ENCODE measurements around the gene GPR17.

The GPR17 gene

GRCh38 chr2:127670055-127670956 is 24.4 kb downstream of the GPR17 start:
- TF ChIP-seq CTCF (IDR thresholded peaks at IDR 0.05; ENCODE audit: low read depth, low read length) (no peak), EZH2phosphoT487 (IDR thresholded peaks at IDR 0.05; ENCODE audit: low read depth) (no peak)
- Histone ChIP-seq H4K20me1 (ENCODE audit: insufficient read depth, low read length) (no peaks in the 10 kb centered on the region), H3K27me3 (ENCODE audit: low read depth, low read length) (peaks cover 24% of the 10 kb centered on the region), H3K9me3 (ENCODE audit: insufficient read depth, low read length) (no peaks in the 10 kb centered on the region), H3K4me1 (ENCODE audit: low read length) (no peaks in the 10 kb centered on the region), H3K4me3 (ENCODE audit: low read length) (no peak overlapping the region), H3K9ac (ENCODE audit: low read length) (no peak overlapping the region), H2AFZ (ENCODE audit: low read depth, low read length) (no peak overlapping the region), H3K4me2 (ENCODE audit: low read length) (no peak overlapping the region), H3K36me3 (replicated peaks; ENCODE audit: low read depth, low read length) (no peaks in the 10 kb centered on the region), H3K27ac (ENCODE audit: low read length) (no peak overlapping the region), H3K79me2 (ENCODE audit: low read length) (no peaks in the 10 kb centered on the region)

GRCh38 chr2:127670957-127671290 is 25.0 kb downstream of the GPR17 start:
- Histone ChIP-seq H4K20me1 (ENCODE audit: insufficient read depth, low read length) (no peaks in the 10 kb centered on the region), H3K9me3 (ENCODE audit: insufficient read depth, low read length) (no peaks in the 10 kb centered on the region), H3K4me2 (ENCODE audit: low read length) (no peak overlapping the region), H3K4me1 (ENCODE audit: low read length) (no peaks in the 10 kb centered on the region), H3K4me3 (ENCODE audit: low read length) (no peak overlapping the region), H3K9ac (ENCODE audit: low read length) (no peak overlapping the region), H3K79me2 (ENCODE audit: low read length) (no peaks in the 10 kb centered on the region), H3K27me3 (ENCODE audit: low read depth, low read length) (peaks cover 18% of the 10 kb centered on the region), H3K36me3 (replicated peaks; ENCODE audit: low read depth, low read length) (no peaks in the 10 kb centered on the region), H2AFZ (ENCODE audit: low read depth, low read length) (no peak overlapping the region), H3K27ac (ENCODE audit: low read length) (no peak overlapping the region)
- TF ChIP-seq CTCF (IDR thresholded peaks at IDR 0.05; ENCODE audit: low read depth, low read length) (no peak), EZH2phosphoT487 (IDR thresholded peaks at IDR 0.05; ENCODE audit: low read depth) (no peak)

- no peaks in the 10 kb centered on the region for H3K79me2 ChIP-seq (ENCODE audit: low read length)
- H2AFZ ChIP-seq (ENCODE audit: low read depth, low read length) = no peak overlapping the region
- H3K4me3 ChIP-seq (ENCODE audit: low read length) = no peak overlapping the region
- H3K4me2 ChIP-seq (ENCODE audit: low read length) = no peak overlapping the region
- no peaks in the 10 kb centered on the region for H3K36me3 ChIP-seq (replicated peaks; ENCODE audit: low read depth, low read length)
- no peaks in the 10 kb centered on the region for H4K20me1 ChIP-seq (ENCODE audit: insufficient read depth, low read length)
- TF ChIP-seq EZH2phosphoT487 (IDR thresholded peaks at IDR 0.05; ENCODE audit: low read depth) (no peak), CTCF (IDR thresholded peaks at IDR 0.05; ENCODE audit: low read depth, low read length) (no peak)
- no peaks in the 10 kb centered on the region for H3K4me1 ChIP-seq (ENCODE audit: low read length)
- H3K9ac ChIP-seq (ENCODE audit: low read length) = no peak overlapping the region
- no peak overlapping the region for H3K27ac ChIP-seq (ENCODE audit: low read length)
- no peaks in the 10 kb centered on the region for H3K9me3 ChIP-seq (ENCODE audit: insufficient read depth, low read length)
- H3K27me3 ChIP-seq (ENCODE audit: low read depth, low read length) = peaks cover 13% of the 10 kb centered on the region; the same call in 1 of the 2 replicates
Observed at GRCh38 chr2:127671557-127672302, 25.8 kb downstream of the GPR17 start.

Measured in OCI-LY3 (cell line).